EH (cell line): Measurements from ENCODE around the gene FNDC3A.
"Not testable (repeated sequence)": the region's sequence is repeated elsewhere in the genome, so short reads cannot be mapped to it uniquely, and the experiment has no call there.

Experiments used
- DNase-seq: peaks from one replicate; pipeline ENCODE4 v3.0.0-alpha.2; 2015; ENCODE audit warnings: low read depth

Gene FNDC3A

DNA sequence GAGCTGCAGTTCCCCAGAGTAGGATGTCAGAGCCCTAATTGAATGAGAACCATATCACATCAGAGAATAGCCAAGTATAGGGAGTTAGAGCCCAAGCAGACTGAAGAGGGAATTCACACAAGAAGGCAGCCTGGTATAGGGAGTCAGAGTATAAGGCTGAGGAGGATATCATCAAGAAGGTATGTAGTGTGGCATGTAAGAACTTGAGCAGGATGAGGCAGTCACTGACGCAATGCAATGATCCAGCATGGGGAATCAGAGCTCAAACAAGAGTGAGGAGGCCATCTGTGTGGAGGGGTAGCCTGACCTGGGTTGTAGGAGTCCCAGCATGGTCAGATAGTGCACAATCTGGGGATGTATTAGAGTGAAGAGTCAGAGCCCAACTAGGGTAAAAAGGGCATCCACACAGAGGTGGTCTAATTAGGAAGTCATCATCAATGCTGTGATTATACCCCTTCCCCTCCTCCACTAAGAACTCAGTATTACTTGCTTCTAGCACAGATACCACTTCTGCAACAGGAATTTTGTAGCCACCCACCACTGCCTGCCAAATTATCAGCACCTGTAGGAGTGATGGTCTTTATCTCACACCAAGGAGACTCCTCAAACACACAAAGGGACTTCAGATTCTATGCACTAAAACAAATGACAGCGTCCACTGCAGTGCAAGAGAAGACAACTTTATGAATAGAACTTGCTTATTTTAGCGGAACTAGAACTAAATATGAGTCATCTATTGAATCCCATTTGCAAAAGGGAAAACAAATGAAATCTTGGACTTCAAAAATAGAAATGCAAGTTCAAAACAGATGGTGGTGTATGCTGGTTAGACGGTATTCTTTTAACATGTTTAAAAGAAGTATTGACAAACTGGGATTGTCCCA is 107.2 kb downstream of the FNDC3A start:
- DNase-seq: peak; percentile 88

DNA sequence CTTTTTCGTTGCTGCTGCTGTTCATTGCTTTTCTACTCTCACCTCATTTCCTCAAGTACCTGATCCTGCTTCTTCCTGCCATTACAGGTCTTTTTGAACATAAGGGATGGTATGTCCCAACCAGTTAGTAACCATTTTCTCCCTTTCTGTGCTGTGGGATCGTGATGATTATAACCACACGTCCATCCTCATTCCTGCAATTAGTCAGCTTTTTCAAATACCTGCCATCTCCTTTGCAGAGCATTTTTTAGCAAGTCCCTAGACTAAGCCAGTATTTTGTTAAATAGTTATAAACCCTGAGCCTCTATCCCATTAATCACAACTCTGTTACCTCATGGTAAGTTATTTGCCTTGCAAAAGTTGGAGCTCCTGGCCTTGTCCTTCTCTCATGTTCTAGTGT is 109.2 kb downstream of the FNDC3A start:
- DNase-seq: no peak

DNA sequence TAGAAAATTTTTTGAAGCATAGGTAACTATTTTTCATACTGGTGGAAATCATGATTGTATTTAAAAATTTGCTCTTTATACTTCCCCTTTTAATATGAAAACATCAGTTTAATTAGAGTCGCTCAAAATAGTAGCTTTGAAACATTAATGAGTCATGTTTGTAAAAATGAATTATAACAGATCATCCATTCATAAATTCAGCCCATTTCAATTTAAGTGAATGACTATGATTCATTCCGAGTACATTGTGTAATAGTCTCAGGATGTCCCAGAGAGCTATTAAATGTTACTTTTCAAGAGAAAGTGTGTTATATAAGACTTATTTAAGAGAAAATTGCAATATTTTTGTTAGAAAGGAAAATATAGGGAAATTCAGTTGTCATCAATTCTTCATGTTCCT is 111.0 kb downstream of the FNDC3A start:
- peak; percentile 63 for DNase-seq

DNA sequence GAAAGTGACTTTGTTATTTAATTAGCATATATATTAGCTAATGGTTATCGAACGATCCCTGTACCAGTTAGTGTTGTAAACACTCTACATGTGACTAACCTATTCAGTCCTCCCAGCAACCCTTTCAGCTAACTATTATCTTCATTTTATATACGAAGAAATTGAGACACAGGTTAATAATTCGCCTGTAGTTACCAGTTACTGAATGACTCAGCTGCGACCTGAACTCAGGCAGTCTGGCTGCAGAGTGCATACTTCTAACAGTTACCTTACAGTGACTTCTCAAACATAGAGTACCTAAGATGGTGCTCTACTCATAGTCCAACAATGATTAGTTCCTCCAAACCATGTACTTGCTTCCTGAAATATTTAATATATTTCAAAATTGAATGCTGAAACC is 117.7 kb downstream of the FNDC3A start:
- DNase-seq: no peak

DNA sequence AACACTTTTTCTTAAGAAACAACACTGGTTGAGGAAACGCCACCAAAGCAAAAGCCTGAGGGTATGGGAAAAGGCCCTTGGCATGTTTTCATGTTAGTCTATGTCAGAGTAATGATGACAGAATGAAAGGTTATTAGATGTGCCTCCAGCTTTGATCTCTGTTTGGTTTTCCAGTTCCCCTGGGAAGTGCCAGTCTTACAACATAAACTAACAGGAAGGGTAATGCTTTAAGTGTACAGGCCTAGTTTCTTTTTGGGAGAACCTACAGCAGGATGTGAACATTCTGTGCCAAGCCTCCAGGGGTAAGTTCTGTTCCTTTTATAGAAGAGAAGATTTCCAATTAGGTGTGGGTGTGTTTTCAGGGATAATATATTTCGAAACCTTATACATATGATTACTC is 121.7 kb downstream of the FNDC3A start:
- peak; percentile 76 for DNase-seq

DNA sequence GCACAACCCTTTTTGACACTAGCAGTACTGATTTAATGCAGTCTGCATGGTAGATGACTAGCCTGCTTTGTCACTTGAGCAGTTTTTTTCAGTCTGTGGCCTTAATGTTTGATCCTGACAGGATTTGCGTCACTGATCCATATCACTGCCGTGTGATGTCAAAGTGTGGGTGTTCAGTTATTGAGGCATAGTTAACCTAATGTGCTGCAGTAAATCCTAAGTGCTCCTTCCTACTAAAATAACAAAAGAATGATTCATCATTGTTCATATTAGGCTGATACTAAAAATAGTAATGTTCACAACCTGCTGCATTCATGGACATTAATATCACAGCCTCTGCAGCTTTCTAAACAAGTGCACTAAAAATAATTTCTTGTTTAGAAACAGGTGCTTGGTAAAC is 122.5 kb downstream of the FNDC3A start:
- peak; percentile 96 for DNase-seq

DNA sequence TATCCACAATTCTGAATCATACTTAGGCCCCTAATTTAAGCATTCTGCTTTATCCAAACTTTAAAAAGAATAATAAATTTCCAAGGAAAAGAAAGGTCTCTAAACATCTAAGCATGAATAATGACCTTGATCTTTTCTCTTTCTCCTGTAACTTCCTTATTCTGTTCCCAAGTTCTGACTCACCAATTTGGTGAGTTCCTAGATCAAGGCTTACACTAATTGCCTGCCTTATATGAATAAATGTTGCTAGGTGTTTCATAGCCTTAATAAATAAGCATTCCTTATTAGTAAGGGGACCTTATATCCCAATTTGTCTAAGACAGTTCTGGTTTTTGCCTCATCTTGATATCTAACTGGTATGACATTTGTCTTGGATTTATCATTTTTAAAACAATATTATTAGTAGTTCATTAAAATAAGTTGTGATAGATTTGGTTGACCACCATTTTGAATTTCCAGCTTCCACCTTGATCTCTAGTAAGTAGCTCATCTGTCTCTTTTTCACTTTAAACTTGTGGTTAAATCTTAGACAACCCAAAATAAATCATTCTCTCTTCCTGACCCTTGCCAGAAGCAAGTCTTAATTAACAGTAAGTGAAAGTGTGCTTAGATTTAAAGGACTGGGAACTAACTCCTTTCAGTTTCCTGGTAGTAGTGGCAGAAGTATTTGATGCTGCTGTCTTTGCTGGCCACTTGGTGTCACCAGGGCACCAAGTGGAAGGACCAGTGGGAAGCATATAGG is 123.2 kb downstream of the FNDC3A start:
- peak; percentile 52 for DNase-seq

DNA sequence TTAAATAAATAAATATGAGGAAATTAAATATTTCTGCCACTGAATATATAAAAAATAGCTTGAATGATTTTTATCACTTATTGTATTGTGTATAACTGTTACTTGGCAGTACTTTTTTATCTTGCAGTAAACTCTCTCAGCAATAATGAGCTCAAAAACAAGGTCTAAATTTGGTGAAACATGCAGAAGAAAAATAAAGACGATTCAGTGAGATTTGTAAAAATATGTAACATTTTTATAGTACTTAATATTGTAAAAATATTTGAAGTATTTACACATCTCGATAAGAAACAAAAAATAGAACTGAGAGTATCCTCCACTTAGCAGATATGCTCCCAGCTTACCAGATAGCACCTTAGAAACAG is 123.8 kb downstream of the FNDC3A start:
- no peak for DNase-seq

DNA sequence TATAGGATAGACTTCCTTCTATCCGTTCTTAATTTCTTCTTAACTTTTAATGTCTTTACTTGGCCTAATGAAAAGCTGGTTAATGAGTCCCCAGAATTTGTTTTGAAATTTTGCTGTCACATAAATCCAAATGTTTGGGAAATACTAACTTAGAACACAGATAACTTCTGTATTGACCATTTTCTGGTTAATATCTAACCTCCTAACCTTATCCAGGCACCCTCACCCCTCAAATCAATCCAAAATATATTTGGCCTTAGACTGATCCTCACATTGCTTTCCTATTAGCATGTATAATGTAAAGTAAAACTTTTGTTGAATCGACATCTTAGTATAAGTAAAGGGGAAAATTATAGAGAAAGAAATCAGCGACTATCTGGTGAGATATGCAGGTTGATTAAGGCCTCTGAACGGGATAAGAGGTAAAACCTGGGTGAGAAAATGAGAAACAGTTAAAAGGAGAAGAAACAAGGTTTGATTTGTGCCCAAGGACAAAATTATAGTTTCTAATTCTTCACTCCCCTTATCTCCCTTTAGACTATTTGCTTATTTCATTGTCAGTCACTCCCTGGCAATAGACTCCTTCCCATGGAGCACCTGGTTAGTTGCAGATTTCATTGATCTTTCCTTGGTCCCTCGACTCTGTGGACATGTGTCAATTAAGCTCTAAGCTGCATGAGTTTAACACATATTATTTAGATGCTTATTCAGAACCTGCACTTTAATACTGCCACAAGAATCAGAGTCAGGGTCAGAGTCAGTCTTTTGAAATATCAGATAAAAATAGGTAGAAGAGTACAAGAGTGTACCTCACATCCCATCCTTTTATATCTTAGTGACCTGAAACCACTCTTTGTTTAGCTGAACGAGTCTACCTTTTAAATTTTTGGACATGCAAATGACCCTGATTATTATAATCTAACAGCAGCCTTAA is 125.2 kb downstream of the FNDC3A start:
- no peak for DNase-seq

DNA sequence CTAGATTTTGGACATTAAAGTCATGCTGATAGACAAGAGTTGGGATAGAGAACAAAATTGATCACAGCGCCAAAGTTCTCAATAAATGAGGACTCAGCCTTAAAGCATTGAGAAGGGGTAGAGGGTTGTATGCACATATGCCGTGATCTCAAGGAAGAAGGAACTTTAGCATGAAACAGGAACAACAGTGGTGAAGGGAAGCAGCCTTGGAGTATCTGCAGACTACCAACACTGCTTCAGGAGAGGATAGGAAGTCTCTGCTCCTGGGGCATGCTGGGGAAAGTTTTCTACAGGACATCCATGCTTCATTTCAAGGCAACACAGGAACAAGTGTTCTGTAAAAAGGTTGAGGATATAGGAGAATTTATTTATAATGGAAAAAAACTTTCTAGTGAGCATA is 132.5 kb downstream of the FNDC3A start:
- DNase-seq: no peak

DNA sequence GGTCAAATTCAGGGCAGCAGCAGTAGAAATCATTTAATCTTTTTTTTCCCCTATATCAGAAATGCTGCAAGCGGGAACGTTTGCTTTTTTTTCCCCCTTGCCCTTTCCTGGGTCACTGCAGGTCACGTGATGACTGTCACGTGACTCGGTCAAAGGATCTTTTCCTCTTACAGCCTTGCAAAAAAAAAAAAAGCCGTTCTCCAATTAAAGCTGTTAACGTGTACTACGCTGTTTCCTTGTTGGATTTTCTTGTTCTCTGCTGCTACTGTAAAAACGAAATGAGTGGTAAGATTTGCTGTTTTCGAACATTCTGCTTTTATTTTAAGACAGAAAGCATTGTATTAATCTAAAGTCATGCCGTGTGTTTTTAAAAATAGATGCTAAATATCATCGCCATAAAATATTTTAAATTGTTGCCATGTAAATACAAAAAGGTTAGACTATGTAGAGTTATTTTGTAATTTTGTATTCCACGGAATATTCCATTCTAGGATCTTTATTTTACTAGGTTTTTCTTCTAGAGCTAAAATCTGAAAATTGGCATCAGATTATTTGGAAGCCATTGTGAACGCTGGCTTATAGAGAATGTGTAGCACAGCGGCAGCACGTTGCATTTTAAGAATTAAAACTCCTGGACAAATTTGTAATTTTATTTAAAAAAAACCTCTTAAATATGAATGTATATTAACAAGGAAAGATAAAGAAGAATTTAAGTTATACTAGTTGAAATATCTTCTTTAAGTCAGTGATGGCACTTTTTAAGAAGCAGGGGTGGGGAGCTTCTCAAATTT is 134.6 kb downstream of the FNDC3A start:
- peak; percentile 92 for DNase-seq

DNA sequence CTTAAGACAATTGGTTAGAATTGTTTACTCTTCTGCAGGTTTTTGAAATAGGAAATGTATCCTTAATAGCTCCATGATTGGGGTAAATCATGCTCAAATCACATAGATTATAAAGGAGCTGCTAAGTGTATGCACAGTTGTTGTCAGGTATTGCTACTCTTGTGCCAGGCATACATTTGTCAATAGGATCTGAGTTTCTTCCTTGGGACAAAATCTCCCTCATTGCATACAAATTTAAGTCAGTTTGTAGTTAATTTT is 135.1 kb downstream of the FNDC3A start:
- no peak for DNase-seq

DNA sequence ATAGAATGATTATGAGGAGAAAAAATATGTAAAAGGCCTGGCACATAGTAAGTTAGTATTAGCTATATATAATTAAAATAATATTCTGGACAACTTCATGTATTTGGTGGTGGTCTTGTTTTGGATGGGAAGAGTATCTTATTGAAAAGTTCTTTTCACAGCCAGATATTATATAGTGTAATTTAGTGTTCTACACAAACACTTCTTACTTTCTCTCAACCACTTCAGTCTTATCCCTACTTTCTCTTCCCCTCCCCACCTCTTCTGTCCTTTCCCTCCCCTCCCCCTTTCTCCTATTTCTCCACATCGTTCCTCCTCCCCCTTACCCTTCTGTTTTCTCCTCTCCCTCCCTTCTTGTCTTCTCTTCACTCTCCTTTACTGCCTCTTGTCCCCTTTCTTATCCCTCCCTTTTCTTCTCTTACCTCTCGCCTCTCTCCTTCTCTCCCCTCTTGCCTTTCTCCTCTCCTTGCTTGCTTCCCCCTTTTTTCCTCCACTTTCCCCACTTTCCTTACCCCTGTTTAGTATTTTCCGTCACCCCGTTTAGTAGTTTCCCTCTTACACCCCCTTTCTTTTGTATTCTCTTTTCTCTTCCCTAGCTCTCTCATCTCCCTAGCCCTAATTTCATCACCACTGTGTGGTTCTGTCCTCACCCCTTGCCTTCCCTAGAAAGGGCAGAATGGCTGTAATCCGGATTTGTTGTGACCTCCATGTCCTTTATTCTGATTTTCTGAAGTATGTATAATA is 137.2 kb downstream of the FNDC3A start:
- DNase-seq: no peak

DNA sequence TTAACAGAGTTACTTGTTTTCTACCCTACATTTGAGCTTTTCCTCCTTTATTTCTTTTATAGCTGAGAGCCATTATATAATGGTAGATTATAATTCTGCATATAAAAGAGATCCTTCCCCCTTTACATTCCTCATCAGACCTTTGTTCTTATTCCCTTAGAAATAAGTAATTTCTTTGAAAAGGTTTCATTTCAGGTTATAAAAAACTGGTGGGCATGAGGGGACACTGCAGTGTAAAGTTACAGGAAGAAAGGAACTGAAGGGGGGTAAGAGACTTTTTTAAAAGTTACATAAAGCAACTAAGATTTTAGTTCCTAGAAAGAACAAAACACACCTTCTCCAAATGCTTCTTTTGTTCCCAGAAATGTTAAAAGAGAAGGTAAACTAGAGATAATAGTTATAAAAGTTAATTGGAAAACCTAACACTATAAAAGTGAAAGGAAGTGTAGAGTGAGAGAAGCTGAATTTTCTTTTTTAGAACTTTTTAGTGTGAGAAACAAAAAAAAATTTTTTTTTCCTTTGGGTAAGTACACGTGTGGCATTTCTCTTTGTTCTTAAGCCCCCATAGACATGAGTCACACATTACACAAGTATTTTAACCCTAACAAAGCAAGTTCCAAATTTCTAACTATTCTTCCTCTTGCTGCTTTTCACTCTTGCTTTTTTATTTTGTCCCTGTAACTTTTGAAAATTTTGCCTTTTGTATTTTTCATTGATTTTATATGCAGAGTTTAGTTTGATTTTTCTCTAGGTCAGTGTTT is 138.0 kb downstream of the FNDC3A start:
- DNase-seq: peak; percentile 49

DNA sequence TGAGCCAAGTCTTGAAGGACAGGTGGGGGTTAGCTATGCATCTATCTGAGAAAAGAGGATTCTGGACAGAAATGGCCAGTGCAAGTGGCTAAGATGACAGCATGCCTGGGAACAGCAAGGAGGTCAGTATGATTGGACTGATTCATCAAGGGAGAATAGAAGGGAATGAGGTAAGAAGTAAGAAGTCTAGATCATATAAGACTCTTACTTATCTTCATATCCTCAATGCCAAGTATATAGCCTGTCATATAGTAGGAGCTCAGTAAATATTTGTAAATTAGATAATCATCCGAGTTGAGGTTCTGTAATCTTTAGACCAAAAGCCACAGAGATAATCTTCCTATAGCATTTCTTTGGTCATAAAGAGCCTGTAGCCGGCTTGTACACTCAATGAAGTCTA is 141.2 kb downstream of the FNDC3A start:
- DNase-seq: no peak

DNA sequence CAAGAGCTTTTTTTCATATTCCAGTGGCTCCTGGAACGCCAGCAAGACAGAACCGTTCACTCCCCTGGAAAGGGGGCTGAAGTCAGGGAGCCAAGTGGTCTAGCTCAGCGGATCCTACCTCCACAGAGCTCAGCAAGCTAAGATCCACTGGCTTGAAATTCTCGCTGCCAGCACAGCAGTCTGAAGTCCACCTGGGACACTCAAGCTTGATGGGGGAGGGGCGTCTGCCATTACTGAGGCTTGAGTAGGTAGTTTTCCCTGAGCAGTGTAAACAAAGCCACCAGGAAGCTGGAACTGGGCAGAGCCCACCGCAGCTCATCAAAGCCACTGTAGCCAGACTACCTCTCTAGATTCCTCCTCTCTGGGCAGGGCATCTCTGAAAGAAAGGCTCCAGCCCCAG is 142.7 kb downstream of the FNDC3A start:
- DNase-seq: not testable (repeated sequence)

DNA sequence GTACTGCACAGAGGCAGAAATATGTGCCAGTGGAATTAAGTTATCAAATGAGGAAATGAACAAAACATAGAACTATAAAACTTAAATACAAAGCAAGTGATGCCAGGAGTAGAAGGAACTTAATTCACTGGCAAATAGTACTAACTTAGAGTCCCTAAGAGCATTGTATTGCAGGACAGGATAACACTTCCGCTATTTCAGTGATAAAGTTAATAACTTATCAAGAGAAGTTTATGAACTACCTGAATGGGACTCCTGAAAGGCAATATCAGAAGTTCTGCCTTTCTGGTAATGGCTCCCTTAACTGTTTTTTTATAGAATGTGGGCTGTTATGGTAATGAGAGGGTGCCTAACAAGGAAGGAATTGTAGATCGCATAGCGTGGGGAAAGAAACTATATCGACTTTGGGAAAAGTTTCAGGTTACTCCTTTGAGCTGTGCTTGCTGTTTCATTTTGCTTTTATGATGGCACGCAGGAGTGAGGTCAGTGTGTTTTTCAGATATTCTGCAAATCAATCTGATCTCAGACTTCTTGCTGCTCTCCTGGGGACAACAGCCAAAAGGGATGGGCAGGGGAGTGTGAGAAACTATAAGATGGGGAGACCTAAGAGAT is 149.1 kb downstream of the FNDC3A start:
- DNase-seq: no peak

DNA sequence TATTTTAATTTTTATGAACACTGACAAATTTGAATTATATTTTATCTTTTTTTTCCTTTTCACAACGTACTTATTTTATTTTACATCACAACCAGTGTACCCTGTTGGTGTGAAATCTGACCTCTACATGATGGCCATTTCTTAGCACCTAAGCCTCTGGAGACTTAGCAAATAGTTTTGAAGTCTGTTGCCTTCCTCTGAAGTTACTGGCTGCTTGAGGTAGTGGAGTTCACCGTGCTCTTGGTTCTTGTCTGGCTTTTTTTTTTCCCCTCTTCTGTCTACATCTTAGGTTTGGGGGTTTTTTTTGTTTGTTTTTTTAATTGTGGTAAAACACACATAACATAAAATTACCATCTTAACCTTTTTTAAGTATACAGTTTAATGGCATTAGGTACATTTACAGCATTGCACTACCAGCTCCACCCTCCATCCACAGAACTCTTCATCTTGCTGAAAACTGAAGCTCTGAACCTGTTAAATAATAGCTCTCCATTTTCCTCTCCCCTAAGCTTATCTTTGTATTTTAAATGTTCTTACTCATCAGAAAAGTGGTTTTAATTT is 150.3 kb downstream of the FNDC3A start:
- no peak for DNase-seq

DNA sequence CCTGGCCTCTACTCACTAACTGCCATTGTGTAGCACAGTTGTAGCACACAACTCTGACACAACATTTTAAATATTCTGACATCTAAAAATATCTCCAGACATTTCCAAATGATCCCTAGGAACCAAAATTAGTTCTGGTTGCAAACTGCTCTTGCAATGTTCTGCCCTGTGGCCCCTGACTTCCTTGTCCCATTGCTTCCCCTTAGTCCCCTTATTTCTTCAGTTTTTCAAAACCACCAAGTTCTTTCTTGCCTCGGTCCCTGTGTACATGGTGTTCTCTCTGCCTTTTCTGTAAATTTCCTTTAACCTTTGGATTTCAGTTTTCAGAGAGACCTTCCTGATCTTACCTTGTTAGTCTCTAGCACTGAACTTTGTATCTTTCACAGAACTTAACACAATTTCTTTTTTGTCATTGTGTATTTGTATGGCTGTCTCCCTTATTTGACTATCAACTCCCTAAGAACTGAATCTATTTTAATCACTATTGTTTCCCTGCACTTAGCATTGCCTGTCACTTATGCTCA is 156.8 kb downstream of the FNDC3A start:
- no peak for DNase-seq
